ENCODE measurements around the gene PIGA. TPM values are rescaled to one million over a fixed set of nuclear protein-coding genes. Genes with fewer than 3 reads are reported as not detected.
A peak's percentile ranks its signal among the peaks of the same experiment; 100 is the strongest.
"Not testable (repeated sequence)": the region's sequence is repeated elsewhere in the genome, so short reads cannot be mapped to it uniquely, and the experiment has no call there.

The PIGA gene
- total RNA-seq, 1 donor from 2014 or later, result 3.8 TPM

- no peaks in the 10 kb centered on the region for H3K27me3 ChIP-seq (ENCODE audit: low read depth)
- peak overlapping the region; percentile 62 for H3K4me3 ChIP-seq
- no peak for TF ChIP-seq CTCF (IDR thresholded peaks at IDR 0.05; ENCODE audit: borderline replicate concordance)
- no peak for DNase-seq
- peak overlapping the region; percentile 84 for H3K27ac ChIP-seq (replicated peaks)
- intact Hi-C loops (cut with micrococcal nuclease), result no loop called here
- no peaks in the 10 kb centered on the region for H3K36me3 ChIP-seq
- H3K9me3 ChIP-seq (replicated peaks), result no peaks in the 10 kb centered on the region
- H3K4me1 ChIP-seq, result peaks cover 10% of the 10 kb centered on the region
Observed at GRCh38 chrX:15311119-15311518, 24.2 kb downstream of the PIGA start.

GRCh38 chrX:15310117-15310516, 25.2 kb downstream of the PIGA start:
- no peaks in the 10 kb centered on the region for H3K9me3 ChIP-seq (replicated peaks)
- H3K36me3 ChIP-seq, result no peaks in the 10 kb centered on the region
- H3K4me3 ChIP-seq, result peak overlapping the region; percentile 62
- no peaks in the 10 kb centered on the region for H3K27me3 ChIP-seq (ENCODE audit: low read depth)
- intact Hi-C loops (cut with micrococcal nuclease), result no loop called here
- no peak for TF ChIP-seq CTCF (IDR thresholded peaks at IDR 0.05; ENCODE audit: borderline replicate concordance)
- H3K27ac ChIP-seq (replicated peaks), result peak overlapping the region; percentile 84
- no peak for DNase-seq
- peaks cover 10% of the 10 kb centered on the region for H3K4me1 ChIP-seq

GRCh38 chrX:15305899-15306298, 29.4 kb downstream of the PIGA start:
- H3K27me3 ChIP-seq (ENCODE audit: low read depth); intact Hi-C loops (cut with micrococcal nuclease); H3K9me3 ChIP-seq (replicated peaks); H3K36me3 ChIP-seq; H3K4me3 ChIP-seq; DNase-seq: not testable (repeated sequence)
- Histone ChIP-seq H3K27ac (replicated peaks) (peak overlapping the region; percentile 84), H3K4me1 (peaks cover 27% of the 10 kb centered on the region)

GRCh38 chrX:15301924-15302323, 33.4 kb downstream of the PIGA start:
- Histone ChIP-seq H3K36me3 (no peaks in the 10 kb centered on the region), H3K27me3 (ENCODE audit: low read depth) (no peaks in the 10 kb centered on the region), H3K4me1 (peaks cover 41% of the 10 kb centered on the region), H3K9me3 (replicated peaks) (no peaks in the 10 kb centered on the region), H3K4me3 (no peak overlapping the region), H3K27ac (replicated peaks) (peak overlapping the region; percentile 85)
- intact Hi-C loops (cut with micrococcal nuclease), result no loop called here
- peak; percentile 28 for DNase-seq
- no peak for TF ChIP-seq CTCF (IDR thresholded peaks at IDR 0.05; ENCODE audit: borderline replicate concordance)

- Histone ChIP-seq H3K9me3 (replicated peaks) (no peaks in the 10 kb centered on the region), H3K36me3 (no peaks in the 10 kb centered on the region), H3K4me3 (peak overlapping the region; percentile 37), H3K27me3 (ENCODE audit: low read depth) (no peaks in the 10 kb centered on the region), H3K27ac (replicated peaks) (peak overlapping the region; percentile 85), H3K4me1 (peaks cover 41% of the 10 kb centered on the region)
- intact Hi-C loops (cut with micrococcal nuclease), result no loop called here
- DNase-seq, result no peak
- TF ChIP-seq CTCF (IDR thresholded peaks at IDR 0.05; ENCODE audit: borderline replicate concordance), result peak; percentile 59
Observed at GRCh38 chrX:15299941-15300851, 35.1 kb downstream of the PIGA start.

- Histone ChIP-seq H3K27ac (replicated peaks) (peak overlapping the region; percentile 85), H3K9me3 (replicated peaks) (no peaks in the 10 kb centered on the region), H3K27me3 (ENCODE audit: low read depth) (no peaks in the 10 kb centered on the region), H3K4me3 (peak overlapping the region; percentile 37), H3K4me1 (peaks cover 41% of the 10 kb centered on the region), H3K36me3 (no peaks in the 10 kb centered on the region)
- intact Hi-C loops (cut with micrococcal nuclease), result no loop called here
- no peak for TF ChIP-seq CTCF (IDR thresholded peaks at IDR 0.05; ENCODE audit: borderline replicate concordance)
- no peak for DNase-seq
Observed at GRCh38 chrX:15298780-15299179, 36.5 kb downstream of the PIGA start.

Data from left ventricle myocardium inferior (tissue), 1 donor.